GM12873 (cell line): ENCODE data around the gene TRAP1.

ENCODE experiments used
- TF ChIP-seq, protein P1 (sequence below): IDR thresholded peaks from 2 replicates; pipeline ENCODE4 v1.5.1; 2012; ENCODE audit warnings: low read depth, mild to moderate bottlenecking, moderate library complexity, low read length, control low read depth; ENCODE audit not compliant: insufficient read depth; ENCODE audit errors: missing control alignments

The TRAP1 gene

DNA sequence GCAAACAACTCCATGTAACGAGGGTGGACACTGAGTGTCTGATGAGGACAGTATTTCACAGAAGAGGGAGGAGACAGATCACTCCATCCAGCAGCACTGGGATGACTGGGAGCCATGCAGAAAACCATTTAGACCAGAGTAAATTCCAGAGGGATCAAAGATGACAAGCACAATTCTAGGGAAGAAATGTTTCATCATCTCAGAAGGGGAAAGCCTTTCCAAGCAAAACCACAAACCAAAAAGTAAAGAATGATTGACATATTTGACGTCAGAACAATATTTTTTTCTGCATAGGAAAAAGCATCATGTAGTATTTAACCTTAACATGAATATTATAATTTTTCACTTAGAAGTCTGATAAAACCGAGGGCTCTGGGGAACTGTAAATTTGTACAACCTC is 58.1 kb downstream of the TRAP1 start:
- TF ChIP-seq, protein P1, sequence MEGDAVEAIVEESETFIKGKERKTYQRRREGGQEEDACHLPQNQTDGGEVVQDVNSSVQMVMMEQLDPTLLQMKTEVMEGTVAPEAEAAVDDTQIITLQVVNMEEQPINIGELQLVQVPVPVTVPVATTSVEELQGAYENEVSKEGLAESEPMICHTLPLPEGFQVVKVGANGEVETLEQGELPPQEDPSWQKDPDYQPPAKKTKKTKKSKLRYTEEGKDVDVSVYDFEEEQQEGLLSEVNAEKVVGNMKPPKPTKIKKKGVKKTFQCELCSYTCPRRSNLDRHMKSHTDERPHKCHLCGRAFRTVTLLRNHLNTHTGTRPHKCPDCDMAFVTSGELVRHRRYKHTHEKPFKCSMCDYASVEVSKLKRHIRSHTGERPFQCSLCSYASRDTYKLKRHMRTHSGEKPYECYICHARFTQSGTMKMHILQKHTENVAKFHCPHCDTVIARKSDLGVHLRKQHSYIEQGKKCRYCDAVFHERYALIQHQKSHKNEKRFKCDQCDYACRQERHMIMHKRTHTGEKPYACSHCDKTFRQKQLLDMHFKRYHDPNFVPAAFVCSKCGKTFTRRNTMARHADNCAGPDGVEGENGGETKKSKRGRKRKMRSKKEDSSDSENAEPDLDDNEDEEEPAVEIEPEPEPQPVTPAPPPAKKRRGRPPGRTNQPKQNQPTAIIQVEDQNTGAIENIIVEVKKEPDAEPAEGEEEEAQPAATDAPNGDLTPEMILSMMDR: no peak

DNA sequence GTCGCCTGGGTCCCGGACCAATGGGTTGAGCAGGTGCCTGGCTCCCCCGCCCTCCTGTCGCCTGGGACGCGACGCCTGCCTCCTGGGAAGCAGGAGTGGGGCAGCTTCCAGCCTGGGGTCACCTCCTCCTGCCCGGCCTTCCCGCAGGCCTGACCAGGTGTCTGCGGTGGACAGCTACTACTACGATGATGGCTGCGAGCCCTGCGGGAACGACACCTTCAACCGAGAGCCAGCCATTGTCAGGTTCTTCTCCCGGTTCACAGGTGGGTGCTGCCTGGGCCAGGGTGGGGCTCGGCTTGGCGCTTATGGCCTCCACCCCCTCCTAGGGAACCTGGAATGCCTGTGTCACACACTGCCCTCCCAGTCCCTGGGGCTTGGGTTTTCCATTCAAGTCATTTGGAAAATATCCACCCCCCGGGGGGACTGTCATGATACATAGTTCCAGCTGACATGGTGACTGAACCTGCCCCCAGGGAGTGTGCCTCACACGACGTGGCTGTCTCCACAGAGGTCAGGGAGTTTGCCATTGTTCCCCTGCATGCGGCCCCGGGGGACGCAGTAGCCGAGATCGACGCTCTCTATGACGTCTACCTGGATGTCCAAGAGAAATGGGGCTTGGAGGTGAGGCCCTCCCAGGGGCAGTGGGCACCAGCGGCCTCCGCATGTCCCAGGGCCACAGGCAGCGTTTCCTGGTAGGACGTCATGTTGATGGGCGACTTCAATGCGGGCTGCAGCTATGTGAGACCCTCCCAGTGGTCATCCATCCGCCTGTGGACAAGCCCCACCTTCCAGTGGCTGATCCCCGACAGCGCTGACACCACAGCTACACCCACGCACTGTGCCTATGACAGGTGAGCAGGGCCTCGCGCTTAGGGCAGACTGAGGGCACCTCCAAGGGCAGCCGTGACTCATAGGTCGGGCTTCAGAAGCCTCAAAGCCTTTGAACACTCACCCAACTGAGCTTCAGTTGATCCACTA is 60.5 kb downstream of the TRAP1 start:
- TF ChIP-seq, protein P1: no peak

DNA sequence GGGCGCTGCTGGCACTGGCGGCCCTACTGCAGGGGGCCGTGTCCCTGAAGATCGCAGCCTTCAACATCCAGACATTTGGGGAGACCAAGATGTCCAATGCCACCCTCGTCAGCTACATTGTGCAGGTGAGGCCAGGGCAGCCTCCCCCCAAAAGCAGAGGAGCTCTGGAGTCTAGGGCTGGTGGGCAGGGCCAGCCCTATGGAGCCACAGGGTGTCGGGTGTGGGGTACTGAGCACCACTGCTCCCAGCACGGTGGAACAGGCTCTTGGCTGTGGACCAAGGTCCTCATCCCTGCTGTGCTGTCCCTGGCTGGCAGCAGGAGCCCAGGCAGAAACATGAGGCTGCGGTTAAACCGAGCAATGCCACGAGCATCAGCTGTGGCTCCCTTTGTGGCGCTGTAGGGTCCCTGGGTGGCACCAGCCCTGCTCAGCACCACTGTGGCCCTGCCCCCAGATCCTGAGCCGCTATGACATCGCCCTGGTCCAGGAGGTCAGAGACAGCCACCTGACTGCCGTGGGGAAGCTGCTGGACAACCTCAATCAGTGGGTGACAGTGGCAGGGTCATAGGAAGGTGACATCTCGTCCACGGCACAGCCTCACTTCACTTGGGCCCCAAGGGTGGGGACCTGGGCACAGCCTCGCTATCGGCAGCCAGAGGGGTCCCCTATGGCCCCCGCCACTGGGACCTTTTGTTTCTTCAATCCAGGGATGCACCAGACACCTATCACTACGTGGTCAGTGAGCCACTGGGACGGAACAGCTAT is 61.7 kb downstream of the TRAP1 start:
- TF ChIP-seq, protein P1: no peak

DNA sequence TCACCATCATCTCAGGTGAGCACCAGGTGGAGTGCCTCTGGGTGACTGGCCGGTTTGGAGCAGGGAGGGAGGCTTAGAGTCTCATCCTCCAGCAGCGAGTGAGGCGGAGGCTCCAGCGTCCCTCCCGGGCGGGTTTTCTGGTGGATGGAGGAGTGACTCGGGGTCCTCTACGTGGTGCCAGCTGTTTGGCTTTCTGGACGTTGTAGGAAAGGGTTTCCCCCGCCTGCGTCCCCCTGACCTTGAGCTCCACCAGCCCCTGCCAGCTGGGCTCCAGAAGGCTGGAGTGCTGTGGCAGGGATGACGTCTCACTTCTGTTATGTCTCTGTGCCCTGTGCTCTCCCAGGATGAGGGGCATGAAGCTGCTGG is 62.3 kb downstream of the TRAP1 start:
- TF ChIP-seq, protein P1: no peak

DNA sequence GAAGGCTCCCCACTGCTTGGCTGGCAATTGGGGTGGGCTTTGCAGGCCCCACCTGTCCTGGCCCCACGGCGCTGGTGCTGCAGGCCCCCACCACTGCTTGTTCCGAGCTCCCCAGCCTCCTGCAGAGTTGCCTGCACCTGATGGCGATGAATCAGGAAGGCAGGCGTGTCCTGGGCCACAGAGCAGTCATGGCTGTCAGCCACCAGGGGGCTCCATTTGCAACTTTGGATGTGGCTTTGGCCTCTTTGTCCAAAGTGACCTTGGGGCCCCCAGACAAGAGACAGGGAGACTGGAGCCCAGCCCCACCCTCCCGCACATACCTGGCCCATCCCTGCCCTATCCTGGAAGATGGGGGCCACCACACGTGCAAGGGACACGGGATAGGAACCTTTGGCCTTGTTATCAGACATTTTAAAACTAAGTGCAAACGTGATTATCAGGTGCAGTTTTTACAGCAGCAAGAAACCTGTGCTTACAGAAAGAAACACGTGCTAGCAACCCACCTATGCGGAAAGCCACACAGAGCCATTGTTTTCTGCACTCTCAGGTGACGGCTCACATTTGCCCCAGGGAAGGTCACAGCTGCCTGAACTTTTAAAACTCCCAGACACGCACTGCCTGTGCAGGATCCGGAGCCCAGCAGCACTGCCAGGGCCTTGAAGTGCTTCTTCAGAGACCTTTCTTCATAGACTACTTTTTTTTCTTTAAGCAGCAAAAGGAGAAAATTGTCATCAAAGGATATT is 62.9 kb downstream of the TRAP1 start, which contains the start of gene DNASE1:
DNASE1 (plus strand) TSS at position 443 of the 743 bp plus-strand sequence. CDS start 683 bp downstream, outside the sequence.
- TF ChIP-seq, protein P1: peak; percentile 91

DNA sequence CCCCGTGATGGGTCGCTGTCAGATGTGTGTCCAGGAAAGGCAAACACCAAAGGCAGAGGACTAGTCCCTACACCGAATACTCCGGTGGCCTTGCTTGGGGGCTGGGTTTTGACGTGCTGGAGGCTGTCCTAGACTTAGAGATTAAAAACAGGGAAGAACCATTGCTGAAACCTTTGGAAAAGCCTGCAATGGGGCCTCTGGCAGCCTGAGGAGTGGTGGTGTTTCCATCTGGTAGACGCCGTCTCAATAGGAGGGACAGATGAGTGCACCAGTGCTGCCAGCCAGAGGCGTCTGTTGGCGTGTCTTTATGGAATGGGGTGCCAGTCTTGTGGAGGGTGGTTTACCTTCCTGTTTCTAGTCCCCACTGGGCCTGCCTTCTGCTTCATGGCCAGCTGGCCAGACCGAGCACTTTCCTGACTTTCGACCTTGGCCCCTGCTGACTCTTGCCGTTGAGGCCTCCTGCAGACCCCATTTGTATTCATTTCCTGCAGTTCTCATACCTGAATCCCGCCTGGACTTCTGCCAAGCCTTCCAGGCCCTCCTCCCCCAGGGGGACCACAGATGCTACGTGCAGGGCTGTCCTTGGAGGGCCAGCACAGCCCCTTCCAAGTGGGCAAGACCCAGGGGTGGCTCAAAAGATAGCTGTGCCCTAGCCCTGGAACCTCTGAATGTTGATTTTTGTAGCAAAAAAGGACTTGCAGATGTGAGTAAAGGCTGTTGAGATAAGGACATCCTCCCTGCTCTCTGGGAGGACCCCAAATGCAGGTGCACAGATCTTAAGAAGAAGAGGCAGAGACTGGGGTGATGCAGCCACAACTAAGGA is 64.7 kb downstream of the TRAP1 start:
- TF ChIP-seq, protein P1: no peak
